HFFc6 (cell line): ENCODE data around the gene TRAF1. TPM values are rescaled to one million over a fixed set of nuclear protein-coding genes. Genes with fewer than 3 reads are reported as not detected.

Source experiments
- DNase-seq: peaks from one replicate; pipeline ENCODE4 v3.0.0-alpha.2; 2018
- H3K27ac Mint-ChIP-seq: 2 replicates; pipeline ENCODE4 v1.8.0; 2020; ENCODE audit warnings: mild to moderate bottlenecking, mixed read lengths
- H3K27me3 Mint-ChIP-seq: 2 replicates; pipeline ENCODE4 v1.8.0; 2021; ENCODE audit warnings: mild to moderate bottlenecking, moderate library complexity, mixed read lengths; ENCODE audit not compliant: insufficient read depth
- H3K36me3 Mint-ChIP-seq: 2 replicates; pipeline ENCODE4 v1.8.0; 2021; ENCODE audit warnings: low read depth, mixed read lengths
- H3K4me1 Mint-ChIP-seq: 2 replicates; pipeline ENCODE4 v1.8.0; 2020; ENCODE audit warnings: low read depth, mixed read lengths
- H3K4me3 Mint-ChIP-seq: 2 replicates; pipeline ENCODE4 v1.8.0; 2020; ENCODE audit warnings: mild to moderate bottlenecking, moderate library complexity, mixed read lengths
- H3K9me3 Mint-ChIP-seq: 2 replicates; pipeline ENCODE4 v1.8.0; 2020; ENCODE audit warnings: mild to moderate bottlenecking, mixed read lengths
- total RNA-seq, 6 experiments: library from RNA; stranded (reverse); fragmentation: NEBNext Ultra II Directional; extraction: Animal tissue kit (Norgen Biotek cat#: 25700); gene quantifications; 2 replicates in 1 of 6; 3 replicates in 5 of 6; pipeline ENCODE4 v1.2.3, GENCODE V29; 2021
- TF ChIP-seq, protein P1 (sequence below): fragments of 200-600 bp; sonication (generic); IDR thresholded peaks from 2 replicates; pipeline ENCODE4 v1.5.0; 2021; ENCODE audit warnings: antibody characterized with exemption, mild to moderate bottlenecking

Gene TRAF1
- total RNA-seq, 6 experiments from 2014 or later, result 0.54 to 1.0 (median 0.87) TPM

DNA sequence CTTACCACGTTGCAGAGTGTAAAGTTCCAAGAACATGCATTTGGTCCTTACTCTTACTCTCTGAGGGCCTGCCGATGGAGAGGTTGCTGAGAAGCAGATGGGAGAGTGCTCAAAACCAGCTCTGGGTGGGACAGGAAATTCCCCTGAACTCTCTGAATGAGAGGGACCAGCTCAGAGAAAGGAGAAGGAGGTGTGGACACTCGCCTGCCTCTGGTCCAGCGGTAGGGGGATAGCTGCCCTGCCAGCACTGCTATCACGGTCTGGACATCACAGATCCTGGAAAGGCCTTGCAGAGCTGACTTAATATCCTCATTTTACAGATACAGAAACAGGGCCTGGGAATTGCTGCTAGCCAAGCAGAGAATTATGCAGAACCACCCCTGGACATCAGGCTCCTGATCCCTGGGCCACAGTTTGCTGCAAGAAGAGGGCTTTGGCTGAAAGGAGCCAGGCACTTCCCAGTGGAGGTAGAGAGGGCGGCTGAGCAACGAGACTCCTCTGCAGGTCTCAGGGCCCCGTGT is 4.9 kb downstream of the TRAF1 start:
- no peak overlapping the region for H3K27ac Mint-ChIP-seq
- H3K4me1 Mint-ChIP-seq, result peaks cover 53% of the 10 kb centered on the region
- TF ChIP-seq, protein P1, sequence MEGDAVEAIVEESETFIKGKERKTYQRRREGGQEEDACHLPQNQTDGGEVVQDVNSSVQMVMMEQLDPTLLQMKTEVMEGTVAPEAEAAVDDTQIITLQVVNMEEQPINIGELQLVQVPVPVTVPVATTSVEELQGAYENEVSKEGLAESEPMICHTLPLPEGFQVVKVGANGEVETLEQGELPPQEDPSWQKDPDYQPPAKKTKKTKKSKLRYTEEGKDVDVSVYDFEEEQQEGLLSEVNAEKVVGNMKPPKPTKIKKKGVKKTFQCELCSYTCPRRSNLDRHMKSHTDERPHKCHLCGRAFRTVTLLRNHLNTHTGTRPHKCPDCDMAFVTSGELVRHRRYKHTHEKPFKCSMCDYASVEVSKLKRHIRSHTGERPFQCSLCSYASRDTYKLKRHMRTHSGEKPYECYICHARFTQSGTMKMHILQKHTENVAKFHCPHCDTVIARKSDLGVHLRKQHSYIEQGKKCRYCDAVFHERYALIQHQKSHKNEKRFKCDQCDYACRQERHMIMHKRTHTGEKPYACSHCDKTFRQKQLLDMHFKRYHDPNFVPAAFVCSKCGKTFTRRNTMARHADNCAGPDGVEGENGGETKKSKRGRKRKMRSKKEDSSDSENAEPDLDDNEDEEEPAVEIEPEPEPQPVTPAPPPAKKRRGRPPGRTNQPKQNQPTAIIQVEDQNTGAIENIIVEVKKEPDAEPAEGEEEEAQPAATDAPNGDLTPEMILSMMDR, result no peak
- peaks cover 4% of the 10 kb centered on the region for H3K36me3 Mint-ChIP-seq
- H3K27me3 Mint-ChIP-seq, result no peaks in the 10 kb centered on the region
- DNase-seq, result no peak
- H3K4me3 Mint-ChIP-seq, result no peak overlapping the region
- H3K9me3 Mint-ChIP-seq, result no peaks in the 10 kb centered on the region

DNA sequence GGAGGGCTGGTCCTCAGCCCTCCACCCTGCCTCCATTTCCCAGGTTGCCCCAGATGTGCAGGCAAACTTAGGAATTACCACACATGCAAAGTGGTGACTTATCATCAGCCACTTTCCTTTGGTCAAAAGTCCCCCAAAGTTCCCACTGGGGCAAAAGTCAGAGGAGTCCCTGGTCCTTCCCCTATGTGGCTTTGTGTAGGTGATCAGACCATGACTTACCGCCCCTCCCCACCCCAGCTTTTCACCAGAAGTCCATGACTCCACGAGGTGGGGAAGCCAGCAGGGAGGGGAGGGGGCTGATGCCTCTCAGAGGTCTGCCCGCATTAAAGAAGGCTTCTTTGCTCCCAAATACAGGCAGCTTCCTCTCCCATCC is 5.8 kb downstream of the TRAF1 start:
- H3K4me3 Mint-ChIP-seq, result no peak overlapping the region
- H3K27ac Mint-ChIP-seq, result no peak overlapping the region
- no peaks in the 10 kb centered on the region for H3K27me3 Mint-ChIP-seq
- TF ChIP-seq, protein P1, result no peak
- H3K9me3 Mint-ChIP-seq, result no peaks in the 10 kb centered on the region
- DNase-seq, result no peak
- peaks cover 53% of the 10 kb centered on the region for H3K4me1 Mint-ChIP-seq
- peaks cover 6% of the 10 kb centered on the region for H3K36me3 Mint-ChIP-seq

- Mint-ChIP-seq H3K36me3 (peaks cover 6% of the 10 kb centered on the region), H3K4me3 (no peak overlapping the region), H3K9me3 (no peaks in the 10 kb centered on the region), H3K4me1 (peaks cover 47% of the 10 kb centered on the region), H3K27me3 (no peaks in the 10 kb centered on the region), H3K27ac (no peak overlapping the region)
- no peak for DNase-seq
- TF ChIP-seq, protein P1, result no peak
Observed at GRCh38 chr9:120919843-120920805, 6.5 kb downstream of the TRAF1 start.

DNA sequence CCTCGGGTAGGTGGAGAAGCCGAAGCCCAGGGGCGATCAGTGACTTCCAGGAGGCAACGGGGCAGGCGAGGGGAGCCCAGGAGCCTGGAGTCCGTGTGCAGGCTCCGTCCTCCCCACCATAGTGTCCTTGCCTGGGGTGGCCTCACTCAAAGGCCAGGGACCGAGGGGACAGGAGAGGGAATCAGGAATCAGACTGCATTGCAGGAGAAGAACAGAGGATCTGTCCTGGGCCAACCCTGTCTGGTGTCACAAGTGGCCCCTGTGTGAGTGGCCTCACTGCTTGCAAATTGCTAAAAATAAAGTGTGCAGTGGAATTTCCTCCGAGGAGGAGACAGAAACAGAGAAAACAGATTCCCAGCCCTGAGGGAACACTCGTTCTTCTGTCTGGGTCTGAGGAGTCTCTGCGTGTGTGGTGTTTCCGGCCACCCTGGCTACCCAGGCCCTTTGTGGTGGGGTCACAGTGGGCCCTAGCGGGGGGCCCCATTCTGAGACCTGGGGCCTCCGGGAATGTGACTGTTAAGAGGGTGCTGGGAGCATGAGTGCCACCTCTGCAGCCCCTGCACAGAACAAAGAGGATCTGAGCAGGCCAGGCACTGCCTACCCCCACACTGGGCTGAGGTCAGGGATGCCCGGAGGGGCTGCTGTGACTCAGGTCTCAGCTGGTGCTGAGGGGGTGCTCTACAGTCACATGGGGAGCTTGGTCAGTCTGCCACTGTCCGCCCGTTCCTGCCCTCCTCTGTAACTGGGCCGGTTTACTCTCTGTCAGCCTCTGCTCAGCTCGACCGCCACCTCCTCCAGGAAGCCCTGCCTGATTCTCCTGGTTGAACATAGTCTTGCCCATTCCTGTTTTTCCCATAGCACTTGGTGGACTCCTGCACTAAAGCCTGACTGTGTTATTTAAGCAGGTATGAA is 7.4 kb downstream of the TRAF1 start:
- Mint-ChIP-seq H3K9me3 (no peaks in the 10 kb centered on the region), H3K27me3 (no peaks in the 10 kb centered on the region), H3K4me3 (peak overlapping the region; percentile 71), H3K4me1 (peaks cover 47% of the 10 kb centered on the region), H3K36me3 (peaks cover 6% of the 10 kb centered on the region), H3K27ac (peak overlapping the region; percentile 61)
- TF ChIP-seq, protein P1, result no peak
- DNase-seq, result peak; percentile 48

- TF ChIP-seq, protein P1, result no peak
- Mint-ChIP-seq H3K27ac (no peak overlapping the region), H3K4me3 (no peak overlapping the region), H3K27me3 (no peaks in the 10 kb centered on the region), H3K4me1 (peaks cover 47% of the 10 kb centered on the region), H3K36me3 (peaks cover 6% of the 10 kb centered on the region), H3K9me3 (no peaks in the 10 kb centered on the region)
- DNase-seq, result no peak
Observed at GRCh38 chr9:120917929-120918762, 8.4 kb downstream of the TRAF1 start.
